B cell (primary cell): ENCODE measurements around the gene CYB5RL. TPM values are rescaled to one million over a fixed set of nuclear protein-coding genes. Genes with fewer than 3 reads are reported as not detected.

Experiments used
- ATAC-seq: fragments of 200-7000 bp; cut with Tn5 transposase; one replicate; pipeline ENCODE4 v1.10.0; 2021; ENCODE audit warnings: low read depth, mild to moderate bottlenecking, moderate number of reproducible peaks, moderate library complexity
- CTCF ChIA-PET: fragments of 350-600 bp; sonication (Branson Sonifier 250); formaldehyde crosslinking; loops from one replicate; lab custom pipeline; 2021; ENCODE audit warnings: antibody characterized with exemption, inconsistent platforms; lab: Charles Lee
- POLR2A ChIA-PET: fragments of 350-600 bp; sonication (Branson Sonifier 250); formaldehyde crosslinking; loops from one replicate; lab custom pipeline; 2021; ENCODE audit warnings: antibody characterized with exemption; lab: Charles Lee
- DNase-seq: peaks from one replicate; pipeline ENCODE4 v3.0.0; 2013
- H2AFZ ChIP-seq: 2 replicates; pipeline ENCODE4 v1.6.1; 2012; ENCODE audit warnings: mild to moderate bottlenecking, low read depth, low read length; ENCODE audit not compliant: insufficient read depth, poor library complexity, severe bottlenecking
- H3K27ac ChIP-seq, 2 donors: 1 replicate in 1 of 2; 2 replicates in 1 of 2; pipeline ENCODE4 v1.5.1; 2012 to 2013; ENCODE audit warnings: low read length in 2 of 2, mild to moderate bottlenecking in 2 of 2, moderate library complexity in 1 of 2
- H3K27me3 ChIP-seq, 4 experiments: fragments of 200-600 bp in 1 of 4; sonication (generic) in 1 of 4; replicated peaks in 1 of 4; 1 replicate in 2 of 4; 2 replicates in 2 of 4; pipeline versions ENCODE4 v1.6.1 to v1.7.0; 2013 to 2016; ENCODE audit warnings: low read length in 3 of 4, mild to moderate bottlenecking in 2 of 4, mixed read lengths in 1 of 4, moderate library complexity in 1 of 4; ENCODE audit not compliant: insufficient read depth in 4 of 4, control insufficient read depth in 3 of 4; ENCODE audit errors: control extremely low read depth in 1 of 4
- H3K36me3 ChIP-seq, 2 experiments: replicated peaks in 1 of 2; 1 replicate in 1 of 2; 2 replicates in 1 of 2; pipeline versions ENCODE4 v1.6.1 to v1.7.1; 2013; ENCODE audit warnings: low read length in 1 of 2; ENCODE audit not compliant: insufficient read depth in 2 of 2, control insufficient read depth in 1 of 2; ENCODE audit errors: control extremely low read depth in 1 of 2, extremely low read depth in 1 of 2
- H3K4me1 ChIP-seq, 2 donors: fragments of 200-600 bp in 1 of 2; sonication (generic) in 1 of 2; 1 replicate in 1 of 2; 2 replicates in 1 of 2; pipeline versions ENCODE4 v1.5.1 to v1.6.1; 2013 to 2017; ENCODE audit warnings: low read length in 2 of 2; ENCODE audit not compliant: control insufficient read depth in 2 of 2, insufficient read depth in 2 of 2
- H3K4me2 ChIP-seq: replicated peaks from 2 replicates; pipeline ENCODE3; 2012; ENCODE audit warnings: mild to moderate bottlenecking, low read depth, low read length; ENCODE audit not compliant: poor library complexity, severe bottlenecking
- H3K4me3 ChIP-seq, 5 experiments: fragments of 200-600 bp in 1 of 5; sonication (generic) in 1 of 5; 1 replicate in 3 of 5; 2 replicates in 2 of 5; pipeline versions ENCODE4 v1.5.1 to v1.7.0; 2011 to 2016; ENCODE audit warnings: low read length in 4 of 5, mild to moderate bottlenecking in 4 of 5, low read depth in 2 of 5, control low read depth in 1 of 5, moderate library complexity in 1 of 5; ENCODE audit not compliant: insufficient read depth in 1 of 5; ENCODE audit errors: control extremely low read depth in 1 of 5, extremely low read depth in 1 of 5
- H3K79me2 ChIP-seq: fragments of 200-600 bp; sonication (generic); one replicate; pipeline ENCODE4 v1.6.0; 2016; ENCODE audit warnings: low read length; ENCODE audit not compliant: control insufficient read depth, insufficient read depth
- H3K9ac ChIP-seq: fragments of 200-600 bp; sonication (generic); 2 replicates; pipeline ENCODE4 v1.6.1; 2017; ENCODE audit warnings: mild to moderate bottlenecking, low read length, moderate library complexity
- H3K9me3 ChIP-seq, 3 donors: one replicate each; pipeline versions ENCODE4 v1.6.1 to v1.7.1; 2013; ENCODE audit warnings: low read length in 2 of 3; ENCODE audit not compliant: control insufficient read depth in 2 of 3, insufficient read depth in 1 of 3; ENCODE audit errors: control extremely low read depth in 1 of 3
- H4K20me1 ChIP-seq: 2 replicates; pipeline ENCODE4 v1.6.0; 2012; ENCODE audit warnings: mild to moderate bottlenecking, low read length; ENCODE audit not compliant: insufficient read depth, control insufficient read depth, poor library complexity, severe bottlenecking
- H3K27ac Mint-ChIP-seq: one replicate; pipeline ENCODE4 v1.8.0; 2021; ENCODE audit warnings: mixed read lengths
- H3K27me3 Mint-ChIP-seq: one replicate; pipeline ENCODE4 v1.8.0; 2021; ENCODE audit warnings: mixed read lengths
- H3K4me1 Mint-ChIP-seq: one replicate; pipeline ENCODE4 v1.8.0; 2021; ENCODE audit warnings: mixed read lengths
- H3K4me3 Mint-ChIP-seq: one replicate; pipeline ENCODE4 v1.8.0; 2021; ENCODE audit warnings: mixed read lengths
- H3K9me3 Mint-ChIP-seq: one replicate; pipeline ENCODE4 v1.8.0; 2022; ENCODE audit warnings: mixed read lengths; ENCODE audit not compliant: insufficient read depth
- CTCF ChIP-seq: fragments of 200-600 bp; IDR thresholded peaks from one replicate; pipeline ENCODE4 v1.8.0; 2022; ENCODE audit warnings: antibody characterized with exemption, mild to moderate bottlenecking
- EZH2 ChIP-seq: IDR thresholded peaks from 2 replicates; pipeline ENCODE4 v1.6.1; 2012; ENCODE audit warnings: borderline replicate concordance, low read depth, mild to moderate bottlenecking, moderate library complexity, low read length; ENCODE audit not compliant: insufficient read depth, poor library complexity, severe bottlenecking
- WGBS: methylation state at CpG from one replicate; pipeline ENCODE4 v1.1.5; 2013; ENCODE audit warnings: missing lambda C conversion rate; ENCODE audit not compliant: insufficient coverage; 5-methylcytosine and 5-hydroxymethylcytosine counted together
- intact Hi-C: fragments of 100-400 bp; cut with micrococcal nuclease; formaldehyde crosslinking; loops from one replicate; pipeline ENCODE4 v1.10.0; 2022
- polyA plus RNA-seq: library from polyadenylated mRNA; depleted of rRNA; stranded (reverse); fragments of >200 nt; gene quantifications from 2 replicates; pipeline ENCODE4 v1.2.3, GENCODE V29; 2012
- total RNA-seq, 2 donors: library from RNA; stranded (reverse); fragments of 120-200 nt in 1 of 2; gene quantifications; 1 replicate in 1 of 2; 2 replicates in 1 of 2; pipeline versions ENCODE4 v1.2.3 to v1.2.4, GENCODE V29; 2013 to 2022

The CYB5RL gene
- total and polyA plus RNA-seq, 2 donors (not counting 1 experiment from before 2014, with no cell fraction given) = 7.9 to 12.4 TPM

- ChIA-PET CTCF (no interaction called here), POLR2A (no interaction called here)
- Mint-ChIP-seq H3K27me3 (no peaks in the 10 kb centered on the region), H3K27ac (no peak overlapping the region), H3K4me1 (no peaks in the 10 kb centered on the region), H3K9me3 (no peaks in the 10 kb centered on the region), H3K4me3 (no peak overlapping the region)
- no peak overlapping the region for H3K4me2 ChIP-seq
- ATAC-seq = no peak
- H3K79me2 ChIP-seq = no peaks in the 10 kb centered on the region
- H3K9me3 ChIP-seq = no peaks in the 10 kb centered on the region
- H2AFZ ChIP-seq = no peak overlapping the region
- H3K27ac ChIP-seq = no peak overlapping the region
- no peaks in the 10 kb centered on the region for H3K4me1 ChIP-seq
- H3K27me3 ChIP-seq = no peaks in the 10 kb centered on the region
- DNase-seq = no peak
- no peaks in the 10 kb centered on the region for H4K20me1 ChIP-seq
- intact Hi-C loops = no loop called here
- H3K36me3 ChIP-seq = no peaks in the 10 kb centered on the region
- no peak overlapping the region for H3K9ac ChIP-seq
- H3K4me3 ChIP-seq = no peak overlapping the region
- TF ChIP-seq EZH2 (no peak), CTCF (no peak)
- WGBS = 86% methylated on average over 18 of the region's 19 CpGs
Measured at GRCh38 chr1:54153535-54154439, 46.0 kb downstream of the CYB5RL start.

DNA sequence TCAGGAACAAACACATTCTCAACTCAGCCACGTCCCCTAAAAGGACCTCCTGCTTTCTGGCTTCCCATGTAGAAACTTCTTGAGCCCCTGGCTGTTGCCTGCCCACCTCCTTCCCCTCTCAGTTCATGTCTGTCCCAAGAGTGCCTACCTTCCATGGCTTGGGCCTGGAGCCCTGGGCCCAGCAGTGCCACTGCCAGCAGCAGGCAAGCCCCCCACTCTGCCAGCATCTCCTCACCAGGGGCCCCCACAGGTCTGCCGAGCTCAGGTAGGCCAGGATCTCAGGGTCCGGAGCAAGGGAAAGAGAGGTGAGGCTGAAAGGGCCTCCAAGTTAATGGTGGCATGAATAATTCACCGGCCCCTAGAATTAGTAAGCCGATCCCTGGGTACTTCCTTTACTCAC lies 47.1 kb downstream of the CYB5RL start, which contains the start of gene CDCP2:
CDCP2 (minus strand) TSS at position 305 of the 400 bp plus-strand sequence; CDS start at position 227, 78 bp downstream.
- H3K4me1 Mint-ChIP-seq = no peaks in the 10 kb centered on the region
- Histone ChIP-seq H3K4me3 (no peak within 1 kb of the TSS), H3K27ac (no peak within 1 kb of the TSS), H3K9me3 (no peaks in the 10 kb centered on the region), H3K4me1 (no peaks in the 10 kb centered on the region), H3K9ac (no peak within 1 kb of the TSS), H3K36me3 (no peaks in the 10 kb centered on the region), H3K4me2 (no peak within 1 kb of the TSS), H2AFZ (no peak within 1 kb of the TSS), H4K20me1 (no peaks in the 10 kb centered on the region), H3K27me3 (no peaks in the 10 kb centered on the region), H3K79me2 (no peaks in the 10 kb centered on the region)
- 93% methylated on average over 4 of the region's 5 CpGs for WGBS
- intact Hi-C loops = no loop called here
- H3K27ac Mint-ChIP-seq = no peak within 1 kb of the TSS
- no peaks in the 10 kb centered on the region for H3K27me3 Mint-ChIP-seq
- no peaks in the 10 kb centered on the region for H3K9me3 Mint-ChIP-seq
- CTCF ChIA-PET = no interaction called here
- no peak for TF ChIP-seq CTCF
- no peak for TF ChIP-seq EZH2
- no peak within 1 kb of the TSS for H3K4me3 Mint-ChIP-seq
- ATAC-seq = no peak
- POLR2A ChIA-PET = no interaction called here
- no peak for DNase-seq
